GM18498 (cell line): ENCODE measurements around the gene MCTP1.

Experiments
- ATAC-seq: cut with Tn5 transposase; IDR thresholded peaks from one replicate; pipeline ENCODE4 v1.9.1; 2021; ENCODE audit warnings: mild to moderate bottlenecking, moderate library complexity; ENCODE audit not compliant: unreplicated experiment

The MCTP1 gene

DNA sequence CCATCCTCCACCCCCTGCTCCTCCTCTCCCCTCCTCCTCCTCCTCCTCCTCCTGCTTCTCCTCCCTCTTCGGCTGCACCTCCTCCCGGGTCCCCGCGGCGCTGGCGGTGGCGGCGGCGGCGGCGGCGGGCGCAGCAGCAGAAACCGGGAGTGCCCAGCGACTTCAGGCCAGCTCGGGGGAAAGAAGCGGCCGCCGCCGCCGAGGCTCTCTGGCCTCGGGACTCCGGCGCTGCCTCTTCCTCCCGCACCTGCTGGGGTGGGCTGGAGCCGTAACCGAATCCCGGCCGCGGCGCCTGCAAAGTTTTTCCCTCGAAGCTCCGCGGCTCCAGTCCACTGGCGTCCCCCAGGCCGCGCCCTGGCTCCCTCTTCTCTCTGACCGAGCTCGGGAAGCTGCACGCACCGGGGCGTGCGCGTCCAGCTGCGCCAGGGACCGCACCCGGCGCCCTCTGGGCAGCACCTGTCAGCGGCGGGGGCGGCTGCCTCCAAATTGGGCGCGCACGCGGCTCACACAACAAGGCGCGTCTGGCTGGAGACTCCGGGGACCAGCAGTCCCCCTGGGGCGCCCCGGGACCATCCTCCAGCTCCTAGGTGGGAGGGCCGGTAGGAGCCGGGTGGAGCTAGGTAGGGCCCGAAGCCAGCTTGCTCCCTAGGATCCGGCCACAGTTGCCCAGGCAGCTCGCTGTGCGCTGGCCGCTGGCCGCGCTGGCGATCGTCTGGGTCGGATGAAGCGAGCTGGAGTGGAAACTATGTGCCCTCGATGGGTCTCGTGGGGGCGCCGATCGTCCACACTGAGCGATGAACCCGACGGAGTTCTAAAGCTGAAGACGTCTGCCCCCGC, at the start of gene MCTP1:
MCTP1 (minus strand) TSS at position 523 of the 837 bp plus-strand sequence.
- ATAC-seq, result peak; percentile 17

DNA sequence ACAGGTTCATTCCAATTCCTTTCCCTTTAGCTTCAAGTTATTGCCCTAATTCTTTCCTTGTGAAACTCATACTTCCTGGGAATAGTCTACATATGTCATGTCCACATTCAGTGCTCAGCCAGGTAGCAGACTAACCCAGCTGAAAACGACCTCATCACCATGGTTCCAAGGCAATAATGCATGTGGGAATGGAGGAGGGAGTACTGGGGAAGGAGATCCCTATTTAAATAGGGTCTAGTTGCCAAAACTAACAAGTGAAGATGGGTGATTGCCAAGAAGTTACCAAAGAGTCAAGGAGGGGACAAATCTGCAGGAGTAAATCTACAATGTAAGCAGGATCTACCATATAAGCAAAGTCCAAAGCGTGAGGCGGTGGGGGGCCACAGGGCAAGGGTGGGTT, 47.3 kb upstream of the MCTP1 start:
- ATAC-seq, result no peak

DNA sequence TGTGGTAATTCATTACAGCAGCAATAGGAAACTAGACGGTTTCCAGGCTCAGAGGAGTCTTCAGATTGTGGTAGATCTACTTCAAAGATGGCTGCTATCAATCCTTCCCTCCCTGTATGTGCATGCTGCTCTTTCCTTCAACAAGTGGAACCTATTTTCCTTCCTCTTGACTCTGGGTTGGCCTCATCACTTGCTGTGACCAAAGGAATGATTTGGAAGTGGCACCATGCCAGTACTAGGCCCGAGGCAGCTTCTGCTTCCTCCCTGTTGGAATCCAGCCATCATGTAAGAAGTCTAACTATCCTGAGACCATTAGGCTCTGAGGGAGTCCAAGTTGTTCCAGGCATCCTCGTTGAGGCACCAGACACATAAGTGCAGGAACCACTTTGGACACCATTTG, 46.5 kb upstream of the MCTP1 start:
- no peak for ATAC-seq

DNA sequence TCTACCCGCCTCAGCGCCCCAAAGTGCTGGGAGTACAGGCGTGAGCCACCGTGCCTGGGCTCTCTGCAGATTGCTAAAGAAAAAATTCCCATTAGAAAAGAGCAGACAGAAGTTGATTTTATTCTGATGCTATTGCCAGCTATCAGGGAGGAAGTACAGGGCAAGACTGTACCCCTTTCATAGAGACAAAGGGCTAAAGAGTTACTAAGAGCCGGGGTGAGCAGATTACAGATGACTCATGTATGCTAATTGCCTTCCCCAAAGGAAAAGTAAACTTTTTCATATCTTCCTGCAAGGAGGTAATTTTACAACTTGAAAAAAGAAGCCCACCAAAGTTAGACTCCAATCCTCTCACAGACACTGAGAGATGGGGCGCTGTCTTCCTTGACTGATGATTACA, 42.3 kb upstream of the MCTP1 start:
- ATAC-seq, result no peak

DNA sequence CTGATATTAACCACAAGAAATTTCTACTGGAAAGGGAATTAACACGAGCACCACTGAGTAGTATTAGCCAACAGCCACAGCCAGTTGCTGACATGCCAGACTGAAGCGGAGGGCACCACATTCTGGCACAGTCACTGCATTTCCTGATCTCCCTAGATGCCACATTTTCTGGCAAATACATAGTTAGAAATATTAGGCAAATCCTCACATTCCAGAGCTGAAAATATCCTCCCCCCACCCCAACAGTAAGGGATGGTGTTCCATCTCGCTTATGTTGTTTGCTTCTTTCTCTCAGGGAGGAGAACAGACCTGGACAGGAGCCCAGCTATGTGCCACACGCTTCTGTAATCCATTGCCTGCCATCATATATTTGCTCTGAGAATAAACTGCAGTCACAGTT, 32.8 kb upstream of the MCTP1 start:
- no peak for ATAC-seq

DNA sequence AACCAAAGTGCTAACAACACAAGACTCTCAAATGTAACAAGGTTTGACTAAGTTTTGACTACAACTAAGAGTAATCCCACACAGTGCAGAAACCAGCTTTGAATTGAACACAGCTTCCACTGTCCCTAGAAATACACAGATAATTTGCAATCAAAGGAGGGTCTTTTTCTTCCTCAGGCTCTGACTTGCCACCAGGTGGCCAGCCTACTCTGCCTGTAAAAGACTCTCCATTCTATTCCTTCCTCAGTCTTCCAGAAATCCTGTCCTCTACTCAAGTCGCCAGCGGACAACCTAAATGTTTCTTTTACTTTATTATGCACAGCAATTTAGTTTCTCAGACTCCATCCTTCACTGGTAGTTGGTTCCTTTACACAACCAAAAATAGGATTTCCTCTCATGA, 32.2 kb upstream of the MCTP1 start:
- no peak for ATAC-seq

DNA sequence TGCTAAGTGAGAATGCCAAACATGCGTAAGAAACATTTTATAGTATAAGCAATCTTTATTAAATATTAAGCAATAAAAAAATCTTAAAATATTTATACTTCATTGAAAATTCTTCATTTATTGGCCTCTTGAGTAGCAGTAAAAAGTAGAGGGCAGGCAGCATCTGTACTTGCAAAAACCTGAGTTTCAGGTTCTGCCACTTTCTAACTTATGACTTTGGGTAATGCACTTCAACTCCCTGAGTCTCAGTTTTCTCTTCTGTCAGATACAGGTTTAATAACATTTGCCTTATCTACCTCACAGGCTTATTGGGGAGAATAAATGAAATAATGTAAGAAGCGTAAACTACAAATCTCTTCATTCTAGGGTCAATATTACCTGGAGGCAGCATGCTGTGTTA, 19.8 kb upstream of the MCTP1 start:
- ATAC-seq, result no peak

DNA sequence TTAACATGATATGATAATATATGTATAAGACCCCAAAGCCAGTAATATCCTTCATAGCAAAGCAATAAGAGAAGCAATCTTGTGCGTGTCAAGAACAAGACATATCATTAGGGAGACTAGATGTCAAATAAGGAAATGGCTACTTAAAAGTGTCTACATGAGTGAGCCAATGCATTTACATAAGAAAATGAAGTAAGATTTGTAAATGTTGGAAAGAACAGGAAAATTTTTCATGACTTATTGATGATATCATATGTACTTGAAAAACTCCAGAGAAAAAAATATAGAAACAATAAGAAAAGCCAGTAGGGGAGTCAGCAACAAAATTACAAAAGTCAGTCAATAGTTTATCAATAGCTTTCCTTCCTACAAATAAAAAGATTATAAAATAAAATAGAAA, 13.8 kb upstream of the MCTP1 start:
- ATAC-seq, result no peak

DNA sequence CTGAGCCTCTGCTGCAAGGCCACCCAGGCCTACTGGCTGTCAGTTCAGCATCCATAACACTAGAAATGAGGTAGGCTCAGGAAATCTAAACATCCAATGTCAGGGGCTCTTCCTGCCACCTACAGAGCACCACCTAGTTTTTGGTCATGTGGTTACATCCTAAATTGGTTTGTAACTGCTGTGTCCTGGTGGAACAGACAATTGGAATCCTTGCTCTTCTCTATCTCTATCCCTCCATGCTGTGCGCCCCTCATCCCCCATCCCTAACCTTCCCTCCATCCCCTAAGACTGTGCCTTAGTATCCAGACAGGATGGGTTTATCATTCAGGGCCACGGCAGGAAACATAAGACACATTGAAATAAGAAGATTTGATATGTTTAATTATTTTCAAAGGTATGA, 11.4 kb upstream of the MCTP1 start:
- no peak for ATAC-seq

DNA sequence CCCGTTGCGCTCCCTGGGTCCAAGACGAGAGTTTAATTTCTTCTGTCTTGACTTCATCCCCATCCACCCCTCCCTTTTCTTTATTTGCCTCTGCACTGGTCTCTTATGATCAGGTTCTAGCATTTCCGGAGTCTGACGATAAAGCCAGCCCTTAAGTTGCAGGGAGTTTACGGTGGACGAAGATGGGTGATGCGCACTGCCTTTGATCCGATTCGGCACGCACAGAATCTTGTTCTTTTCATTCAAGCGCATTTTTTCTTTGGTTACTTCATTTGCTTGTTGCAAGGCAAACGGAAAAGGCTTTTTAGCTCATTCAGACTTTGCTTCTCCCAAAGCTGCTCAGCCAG, 488 bp upstream of the MCTP1 start:
- ATAC-seq, result no peak

DNA sequence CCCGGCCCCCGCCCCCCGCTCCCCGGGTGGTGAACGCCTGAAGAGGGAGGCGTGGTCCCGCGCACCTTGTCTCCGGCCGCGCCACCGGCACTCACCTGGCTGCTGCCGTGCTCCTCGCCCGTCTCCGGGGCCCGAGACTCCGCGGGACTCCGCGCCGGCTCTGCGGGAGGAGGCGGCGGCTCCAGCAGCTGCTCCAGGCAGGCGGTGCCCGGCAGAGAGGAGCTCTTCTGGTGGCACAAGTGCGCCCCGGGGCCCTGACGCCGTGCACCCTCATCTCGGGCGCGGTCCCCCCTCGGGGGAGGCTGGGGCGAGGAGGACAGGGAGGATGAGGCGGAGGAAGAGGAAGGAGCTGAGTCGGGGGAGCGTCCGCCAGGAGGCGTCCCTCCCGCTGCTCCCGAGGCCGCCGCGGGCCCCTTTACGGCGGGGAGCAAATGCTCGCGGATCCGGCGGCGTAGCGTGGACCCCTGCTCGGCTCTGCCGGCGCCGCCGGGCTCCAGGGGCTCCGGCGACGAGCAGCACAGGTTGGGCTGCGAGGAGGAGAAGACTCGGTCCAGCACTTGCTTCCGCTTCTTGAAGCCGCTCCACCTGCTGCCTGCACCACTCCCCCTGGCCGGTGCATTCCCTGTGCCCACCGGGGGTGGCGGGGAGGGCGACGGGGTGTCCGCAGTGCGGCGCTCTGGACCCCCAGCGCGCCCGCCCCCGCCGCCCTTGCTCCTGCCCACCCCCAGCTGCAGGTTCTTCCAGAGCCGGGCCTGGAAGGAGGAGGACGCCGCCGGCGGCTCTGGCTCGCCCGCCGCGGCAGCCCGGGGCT, 928 bp downstream of the MCTP1 start:
- peak; percentile 61 for ATAC-seq

DNA sequence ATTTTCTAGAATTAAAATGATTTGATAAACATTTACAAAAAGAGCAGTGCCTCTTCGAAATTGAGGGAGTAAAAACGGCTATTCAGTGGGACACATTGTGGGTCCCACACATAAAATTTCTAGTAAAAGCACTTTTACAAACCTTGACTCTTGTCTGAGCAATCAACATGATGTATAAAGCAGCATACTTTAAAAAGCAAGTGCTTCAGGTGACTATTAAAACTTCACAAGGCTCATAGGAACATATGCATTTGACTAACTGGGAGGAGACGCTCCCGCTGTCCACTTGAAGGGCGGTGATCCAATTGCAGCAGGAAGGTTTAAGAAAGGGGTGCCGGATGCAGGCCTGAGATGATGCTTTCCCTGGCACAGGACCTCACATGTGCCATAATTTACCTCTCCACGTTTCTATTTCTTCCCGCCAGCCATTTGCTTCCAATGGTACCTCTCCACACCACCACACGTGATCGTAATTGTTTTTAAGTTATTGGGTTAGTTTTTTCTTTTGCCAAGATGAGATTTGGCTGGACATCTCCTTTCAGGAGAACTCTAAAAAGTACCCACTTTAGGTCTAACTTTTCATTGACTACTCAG, 1.8 kb downstream of the MCTP1 start:
- ATAC-seq, result no peak

DNA sequence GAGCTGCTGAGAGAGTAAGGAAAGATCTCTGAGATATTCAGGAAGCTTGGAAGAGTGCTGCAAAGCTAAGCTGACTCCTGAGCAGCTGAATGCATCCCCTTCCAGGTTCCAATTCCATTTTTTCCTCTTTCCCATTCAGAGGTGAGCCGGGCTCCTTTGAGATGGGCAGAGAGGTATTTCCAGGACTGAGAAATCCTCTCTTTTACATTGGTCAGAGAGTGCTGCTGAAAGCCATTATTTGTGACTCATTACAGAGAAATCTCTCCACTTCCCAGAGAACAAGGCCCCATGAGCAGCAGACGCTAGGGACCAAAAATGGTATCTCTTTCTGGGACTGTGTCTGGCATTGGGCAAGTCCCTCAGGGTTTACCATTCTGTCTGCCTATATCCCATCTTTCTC, 3.7 kb downstream of the MCTP1 start:
- no peak for ATAC-seq

DNA sequence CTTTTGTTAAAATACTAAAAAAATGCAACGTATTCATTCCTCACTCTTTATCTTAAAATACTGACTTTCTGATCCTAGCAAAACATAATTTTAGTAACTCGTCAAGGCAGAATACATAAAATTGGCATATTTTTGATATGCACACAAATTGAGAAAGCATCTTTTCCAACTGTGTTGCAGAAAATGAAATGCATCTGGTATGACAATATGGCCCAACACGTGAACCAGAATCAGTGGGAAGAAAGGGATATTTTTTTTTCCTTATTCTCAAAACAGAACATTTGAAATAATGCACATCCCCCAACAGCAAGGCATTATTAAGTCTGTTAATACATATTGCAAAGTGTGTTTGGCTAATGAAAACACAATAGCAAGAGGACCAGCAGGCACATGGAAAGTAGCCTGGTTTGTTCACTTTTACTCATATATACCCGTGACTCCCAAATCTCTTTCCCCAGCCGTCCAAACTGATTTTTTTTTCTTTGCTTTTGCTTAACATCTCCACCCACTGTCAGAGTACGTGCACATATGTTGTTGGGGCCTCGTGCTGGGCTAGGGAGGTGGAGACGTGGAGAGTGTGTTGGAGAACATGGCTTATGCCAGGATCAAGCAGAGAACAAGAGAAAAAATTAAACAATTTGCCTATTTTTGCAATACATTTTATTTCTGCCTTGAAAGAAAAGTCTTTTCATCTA, 4.3 kb downstream of the MCTP1 start:
- no peak for ATAC-seq

DNA sequence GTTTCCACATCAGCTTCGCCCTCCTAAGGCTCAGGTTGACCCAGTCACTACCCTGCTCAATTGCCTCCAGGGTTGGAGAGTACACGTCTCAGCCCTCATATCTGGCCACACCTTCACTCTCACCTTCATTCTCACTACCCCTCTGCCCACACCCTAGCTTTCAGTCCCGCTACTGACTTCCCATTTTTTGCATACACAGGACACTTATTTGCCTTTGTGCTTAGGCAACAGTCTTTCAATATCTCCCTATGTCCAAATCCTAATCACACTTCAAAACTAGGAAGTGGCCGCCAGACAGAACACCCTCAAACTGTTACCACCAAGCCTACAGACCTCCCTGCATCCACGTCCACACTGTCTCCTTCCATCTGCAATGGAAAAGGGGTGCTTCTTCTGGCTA, 10.9 kb downstream of the MCTP1 start:
- ATAC-seq, result no peak

DNA sequence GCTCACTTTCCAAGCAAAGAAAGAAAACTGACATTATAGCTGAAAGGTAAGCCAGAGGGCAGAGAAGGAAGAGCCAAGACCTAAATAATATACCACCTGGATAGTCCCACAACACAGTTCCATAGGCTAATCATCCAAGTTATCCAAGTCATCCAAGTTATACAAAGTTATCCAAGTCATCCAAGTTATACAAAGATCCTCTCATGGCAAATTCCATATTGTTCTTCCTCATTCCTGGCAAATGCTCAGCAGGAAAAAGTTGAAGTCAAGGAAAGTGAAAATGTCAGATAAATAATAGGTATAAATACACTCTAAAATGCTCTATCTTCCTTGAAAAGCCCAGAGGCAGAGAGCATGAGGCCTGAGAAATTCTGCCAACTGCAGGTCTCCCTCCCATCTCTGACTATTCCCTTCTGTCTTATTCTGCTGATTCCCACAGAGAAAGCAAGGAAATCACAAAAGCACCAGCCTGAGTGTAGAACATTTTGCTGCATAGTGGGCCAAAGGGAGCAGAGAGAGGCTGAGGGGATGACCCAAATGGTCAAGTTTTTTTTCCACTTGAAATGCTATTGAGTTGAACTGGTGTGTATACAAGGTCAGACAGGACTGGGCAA, 12.5 kb downstream of the MCTP1 start:
- ATAC-seq, result no peak

DNA sequence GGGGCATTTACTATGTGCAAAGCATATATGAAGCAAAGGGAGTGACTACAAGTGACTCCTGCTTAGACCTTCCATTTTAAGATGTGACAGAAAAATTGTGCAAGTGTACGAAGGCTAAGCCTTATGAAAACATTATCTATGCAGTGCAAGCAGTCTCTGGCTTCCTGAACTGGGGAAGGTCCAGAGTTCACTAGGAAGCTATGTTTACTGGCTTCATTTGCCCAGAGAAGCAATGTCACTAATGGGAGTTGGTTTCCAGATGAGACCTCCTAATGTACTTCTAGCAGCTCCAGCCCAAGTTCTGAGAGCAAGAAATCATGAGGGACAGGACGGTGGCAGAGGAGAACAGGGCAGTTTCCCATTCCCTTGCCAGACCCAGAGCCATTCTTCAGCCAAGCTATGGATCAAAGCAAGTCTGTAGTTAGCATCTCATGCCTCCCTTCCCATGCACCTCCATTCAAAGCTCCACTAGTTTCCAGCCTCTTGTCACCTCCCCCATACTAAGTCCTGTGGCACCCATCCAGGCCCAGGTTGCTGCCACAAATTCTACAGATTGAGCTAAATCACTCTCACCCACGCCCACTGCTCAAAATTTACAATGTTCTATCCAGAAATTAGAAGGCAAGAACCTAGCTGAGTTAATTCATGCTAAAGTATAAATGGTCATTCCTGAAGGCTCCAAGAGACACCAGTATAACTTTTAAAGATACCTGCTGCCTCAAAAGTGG, 21.8 kb downstream of the MCTP1 start:
- no peak for ATAC-seq

DNA sequence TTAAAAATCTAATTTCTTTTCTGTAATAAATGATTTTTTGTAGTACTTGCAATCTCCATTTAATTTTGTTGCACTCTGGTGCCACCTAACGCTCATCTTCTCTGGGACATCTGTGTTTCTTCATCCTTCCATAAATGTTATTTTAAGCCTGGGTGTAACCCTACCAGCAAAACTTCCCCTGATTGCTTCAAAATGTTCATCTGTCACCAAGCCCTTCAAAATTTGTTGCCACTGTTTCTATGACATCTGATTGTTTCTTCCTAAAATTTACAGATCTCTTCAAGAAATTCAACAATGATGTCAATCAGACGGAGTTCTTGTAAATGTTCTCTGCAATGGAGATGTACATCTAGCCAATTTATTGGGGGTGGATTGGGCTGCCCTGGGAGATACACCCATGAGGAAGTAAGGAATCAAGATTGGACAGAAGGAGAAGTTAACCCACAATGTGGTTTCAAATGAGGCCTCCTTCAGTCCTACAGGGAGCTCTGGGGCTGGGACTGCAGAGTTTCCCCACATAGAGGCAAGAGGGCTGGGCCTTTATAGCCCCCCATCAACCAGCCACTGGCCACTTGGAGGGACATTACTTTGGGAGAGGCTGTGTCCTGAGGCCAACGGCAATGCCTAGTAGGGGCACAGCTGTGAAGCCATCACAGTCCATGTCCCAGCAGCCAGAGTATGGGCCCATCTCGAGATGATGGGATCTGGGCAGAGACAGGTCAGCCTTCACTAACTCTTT, 23.3 kb downstream of the MCTP1 start:
- ATAC-seq, result no peak

DNA sequence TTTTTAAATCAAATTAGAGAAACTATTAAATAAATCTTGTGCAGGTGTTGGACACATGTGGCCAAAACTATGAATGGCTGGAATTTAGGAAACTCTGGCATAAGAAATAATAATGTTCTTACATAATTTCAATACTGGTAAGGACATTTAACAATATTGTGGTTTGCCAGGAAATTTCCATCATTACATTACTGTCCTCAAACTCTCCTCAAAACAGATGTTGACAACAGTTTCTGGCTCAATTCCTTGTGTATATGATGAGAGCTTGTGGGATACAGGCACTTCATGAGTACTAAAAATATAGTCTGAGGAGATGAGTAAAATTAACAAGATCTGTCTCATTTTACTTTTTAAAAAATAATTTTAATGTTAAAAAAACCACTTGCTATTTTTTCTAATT, 27.9 kb downstream of the MCTP1 start:
- no peak for ATAC-seq

DNA sequence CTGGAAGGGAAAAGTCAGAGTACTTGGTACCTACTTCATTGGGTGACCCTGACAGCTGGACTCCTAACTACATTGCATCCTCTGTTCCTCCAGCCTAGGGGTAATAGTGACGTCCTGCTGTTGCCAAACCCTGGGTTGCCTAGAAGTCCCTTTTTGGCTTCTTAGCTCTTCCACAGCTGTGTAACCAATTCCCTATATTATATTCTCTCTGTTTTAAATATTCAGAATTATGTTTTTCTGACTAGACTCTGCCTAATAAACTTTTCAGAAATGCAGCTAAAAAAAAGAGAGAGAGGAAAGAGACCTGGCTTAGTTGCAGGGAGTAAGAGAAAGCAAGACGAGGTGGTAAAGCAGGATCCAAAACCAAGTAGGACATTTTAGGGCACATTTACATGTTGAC, 28.4 kb downstream of the MCTP1 start:
- ATAC-seq, result no peak
